B cell (primary cell): Measurements from ENCODE around the gene PIP4K2C. TPM values are rescaled to one million over a fixed set of nuclear protein-coding genes. Genes with fewer than 3 reads are reported as not detected.

Experiments
- ATAC-seq: fragments of 200-7000 bp; cut with Tn5 transposase; one replicate; pipeline ENCODE4 v1.10.0; 2021; ENCODE audit warnings: low read depth, mild to moderate bottlenecking, moderate number of reproducible peaks, moderate library complexity
- CTCF ChIA-PET: fragments of 350-600 bp; sonication (Branson Sonifier 250); formaldehyde crosslinking; loops from one replicate; lab custom pipeline; 2021; ENCODE audit warnings: antibody characterized with exemption, inconsistent platforms; lab: Charles Lee
- POLR2A ChIA-PET: fragments of 350-600 bp; sonication (Branson Sonifier 250); formaldehyde crosslinking; loops from one replicate; lab custom pipeline; 2021; ENCODE audit warnings: antibody characterized with exemption; lab: Charles Lee
- DNase-seq: peaks from one replicate; pipeline ENCODE4 v3.0.0; 2013
- H2AFZ ChIP-seq: 2 replicates; pipeline ENCODE4 v1.6.1; 2012; ENCODE audit warnings: mild to moderate bottlenecking, low read depth, low read length; ENCODE audit not compliant: insufficient read depth, poor library complexity, severe bottlenecking
- H3K27ac ChIP-seq, 2 donors: 1 replicate in 1 of 2; 2 replicates in 1 of 2; pipeline ENCODE4 v1.5.1; 2012 to 2013; ENCODE audit warnings: low read length in 2 of 2, mild to moderate bottlenecking in 2 of 2, moderate library complexity in 1 of 2
- H3K27me3 ChIP-seq, 4 experiments: fragments of 200-600 bp in 1 of 4; sonication (generic) in 1 of 4; replicated peaks in 1 of 4; 1 replicate in 2 of 4; 2 replicates in 2 of 4; pipeline versions ENCODE4 v1.6.1 to v1.7.0; 2013 to 2016; ENCODE audit warnings: low read length in 3 of 4, mild to moderate bottlenecking in 2 of 4, mixed read lengths in 1 of 4, moderate library complexity in 1 of 4; ENCODE audit not compliant: insufficient read depth in 4 of 4, control insufficient read depth in 3 of 4; ENCODE audit errors: control extremely low read depth in 1 of 4
- H3K36me3 ChIP-seq, 2 experiments: replicated peaks in 1 of 2; 1 replicate in 1 of 2; 2 replicates in 1 of 2; pipeline versions ENCODE4 v1.6.1 to v1.7.1; 2013; ENCODE audit warnings: low read length in 1 of 2; ENCODE audit not compliant: insufficient read depth in 2 of 2, control insufficient read depth in 1 of 2; ENCODE audit errors: control extremely low read depth in 1 of 2, extremely low read depth in 1 of 2
- H3K4me1 ChIP-seq, 2 donors: fragments of 200-600 bp in 1 of 2; sonication (generic) in 1 of 2; 1 replicate in 1 of 2; 2 replicates in 1 of 2; pipeline versions ENCODE4 v1.5.1 to v1.6.1; 2013 to 2017; ENCODE audit warnings: low read length in 2 of 2; ENCODE audit not compliant: control insufficient read depth in 2 of 2, insufficient read depth in 2 of 2
- H3K4me2 ChIP-seq: replicated peaks from 2 replicates; pipeline ENCODE3; 2012; ENCODE audit warnings: mild to moderate bottlenecking, low read depth, low read length; ENCODE audit not compliant: poor library complexity, severe bottlenecking
- H3K4me3 ChIP-seq, 5 experiments: fragments of 200-600 bp in 1 of 5; sonication (generic) in 1 of 5; 1 replicate in 3 of 5; 2 replicates in 2 of 5; pipeline versions ENCODE4 v1.5.1 to v1.7.0; 2011 to 2016; ENCODE audit warnings: low read length in 4 of 5, mild to moderate bottlenecking in 4 of 5, low read depth in 2 of 5, control low read depth in 1 of 5, moderate library complexity in 1 of 5; ENCODE audit not compliant: insufficient read depth in 1 of 5; ENCODE audit errors: control extremely low read depth in 1 of 5, extremely low read depth in 1 of 5
- H3K79me2 ChIP-seq: fragments of 200-600 bp; sonication (generic); one replicate; pipeline ENCODE4 v1.6.0; 2016; ENCODE audit warnings: low read length; ENCODE audit not compliant: control insufficient read depth, insufficient read depth
- H3K9ac ChIP-seq: fragments of 200-600 bp; sonication (generic); 2 replicates; pipeline ENCODE4 v1.6.1; 2017; ENCODE audit warnings: mild to moderate bottlenecking, low read length, moderate library complexity
- H3K9me3 ChIP-seq, 3 donors: one replicate each; pipeline versions ENCODE4 v1.6.1 to v1.7.1; 2013; ENCODE audit warnings: low read length in 2 of 3; ENCODE audit not compliant: control insufficient read depth in 2 of 3, insufficient read depth in 1 of 3; ENCODE audit errors: control extremely low read depth in 1 of 3
- H4K20me1 ChIP-seq: 2 replicates; pipeline ENCODE4 v1.6.0; 2012; ENCODE audit warnings: mild to moderate bottlenecking, low read length; ENCODE audit not compliant: insufficient read depth, control insufficient read depth, poor library complexity, severe bottlenecking
- H3K27ac Mint-ChIP-seq: one replicate; pipeline ENCODE4 v1.8.0; 2021; ENCODE audit warnings: mixed read lengths
- H3K27me3 Mint-ChIP-seq: one replicate; pipeline ENCODE4 v1.8.0; 2021; ENCODE audit warnings: mixed read lengths
- H3K4me1 Mint-ChIP-seq: one replicate; pipeline ENCODE4 v1.8.0; 2021; ENCODE audit warnings: mixed read lengths
- H3K4me3 Mint-ChIP-seq: one replicate; pipeline ENCODE4 v1.8.0; 2021; ENCODE audit warnings: mixed read lengths
- H3K9me3 Mint-ChIP-seq: one replicate; pipeline ENCODE4 v1.8.0; 2022; ENCODE audit warnings: mixed read lengths; ENCODE audit not compliant: insufficient read depth
- CTCF ChIP-seq: fragments of 200-600 bp; IDR thresholded peaks from one replicate; pipeline ENCODE4 v1.8.0; 2022; ENCODE audit warnings: antibody characterized with exemption, mild to moderate bottlenecking
- EZH2 ChIP-seq: IDR thresholded peaks from 2 replicates; pipeline ENCODE4 v1.6.1; 2012; ENCODE audit warnings: borderline replicate concordance, low read depth, mild to moderate bottlenecking, moderate library complexity, low read length; ENCODE audit not compliant: insufficient read depth, poor library complexity, severe bottlenecking
- WGBS: methylation state at CpG from one replicate; pipeline ENCODE4 v1.1.5; 2013; ENCODE audit warnings: missing lambda C conversion rate; ENCODE audit not compliant: insufficient coverage; 5-methylcytosine and 5-hydroxymethylcytosine counted together
- intact Hi-C: fragments of 100-400 bp; cut with micrococcal nuclease; formaldehyde crosslinking; loops from one replicate; pipeline ENCODE4 v1.10.0; 2022
- polyA plus RNA-seq: library from polyadenylated mRNA; depleted of rRNA; stranded (reverse); fragments of >200 nt; gene quantifications from 2 replicates; pipeline ENCODE4 v1.2.3, GENCODE V29; 2012
- total RNA-seq, 2 donors: library from RNA; stranded (reverse); fragments of 120-200 nt in 1 of 2; gene quantifications; 1 replicate in 1 of 2; 2 replicates in 1 of 2; pipeline versions ENCODE4 v1.2.3 to v1.2.4, GENCODE V29; 2013 to 2022

Gene PIP4K2C
- total and polyA plus RNA-seq, 2 donors (not counting 1 experiment from before 2014, with no cell fraction given): 20.1 to 21.3 TPM

- Histone ChIP-seq H3K4me2 (peak within 1 kb of the TSS; percentile 97), H3K27me3 (peaks cover 0 to 71% (median 33%) of the 10 kb centered on the region in 4 experiments), H3K36me3 (no peaks in the 10 kb centered on the region), H3K4me3 (peak within 1 kb of the TSS in 4 of 5 experiments; percentile 34 to 62 (median 50)), H3K9ac (peak within 1 kb of the TSS; percentile 63), H3K27ac (no peak within 1 kb of the TSS), H3K9me3 (peaks cover 0 to 5% (median 0%) of the 10 kb centered on the region in 3 donors), H3K79me2 (no peaks in the 10 kb centered on the region), H4K20me1 (peaks cover 4% of the 10 kb centered on the region), H2AFZ (peak within 1 kb of the TSS; percentile 73), H3K4me1 (peaks cover 52 to 59% of the 10 kb centered on the region in 2 donors)
- H3K9me3 Mint-ChIP-seq: no peaks in the 10 kb centered on the region
- peak within 1 kb of the TSS; percentile 81 for H3K4me3 Mint-ChIP-seq
- peaks cover 45% of the 10 kb centered on the region for H3K27me3 Mint-ChIP-seq
- ChIA-PET POLR2A (no interaction called here), CTCF (interaction anchor here (0.9 to 12.6 kb wide), 2 partner anchors 11 to 28 kb away, joined by 3 to 97 read pairs; no protein-coding TSS in a partner anchor)
- peaks cover 53% of the 10 kb centered on the region for H3K4me1 Mint-ChIP-seq
- WGBS: 1% methylated on average over 42 of the region's 55 CpGs
- H3K27ac Mint-ChIP-seq: no peak within 1 kb of the TSS
- TF ChIP-seq CTCF: no peak
- peak; percentile 74 for TF ChIP-seq EZH2
- DNase-seq: no peak
- intact Hi-C loops: no loop called here
- peak; percentile 26 for ATAC-seq
Measured at GRCh38 chr12:57611108-57611826, 20.3 kb downstream of the PIP4K2C start, which contains the start of gene ARHGEF25. ARHGEF25 (plus strand) TSS chr12:57611435; CDS start chr12:57611895, 460 bp downstream.
